Adrenal gland (tissue), 5 donors: ENCODE measurements around the gene ALDH18A1.

Experiments
- CTCF ChIP-seq, 6 experiments: fragments of 450-650 bp in 4 of 6; fragments of 200-600 bp in 2 of 6; sonication (generic) in 1 of 6; IDR thresholded peaks; 1 replicate in 5 of 6; 2 replicates in 1 of 6; pipeline versions ENCODE4 v1.5.1 to v1.8.0; 2016 to 2021; ENCODE audit warnings: antibody characterized with exemption in 6 of 6, mild to moderate bottlenecking in 2 of 6, moderate library complexity in 1 of 6
- POLR2A ChIP-seq, 2 donors: fragments of 450-650 bp; IDR thresholded peaks; one replicate each; pipeline ENCODE4 v1.6.1; 2017; ENCODE audit warnings: antibody characterized with exemption in 2 of 2, mild to moderate bottlenecking in 2 of 2, moderate library complexity in 1 of 2
- donor health status: DM: no; HTN: no; CAD: no.

GRCh38 chr10:95604630-95605029 lies 51.9 kb downstream of the ALDH18A1 start:
- TF ChIP-seq CTCF (IDR thresholded peaks at IDR 0.05) (no peak), POLR2A (IDR thresholded peaks at IDR 0.05) (no peak)
